GM23248 (cell line): Measurements from ENCODE around the gene EFCAB11.

Source experiments
- EZH2 ChIP-seq: fragments of 200-600 bp; sonication (generic); IDR thresholded peaks from 2 replicates; pipeline ENCODE4 v1.6.1; 2018; ENCODE audit warnings: antibody characterized with exemption, mild to moderate bottlenecking; ENCODE audit not compliant: insufficient read depth, poor library complexity, severe bottlenecking
- EZH2phosphoT487 ChIP-seq: fragments of 200-600 bp; sonication (generic); IDR thresholded peaks from 2 replicates; pipeline ENCODE4 v1.6.1; 2018; ENCODE audit warnings: antibody characterized with exemption, moderate library complexity, mild to moderate bottlenecking, low read depth; ENCODE audit not compliant: insufficient read depth

GRCh38 chr14:89990623-89991275 lies 36.2 kb upstream of the EFCAB11 start:
- TF ChIP-seq EZH2, result no peak
- no peak for TF ChIP-seq EZH2phosphoT487
